HepG2 (cell line): ENCODE measurements around the gene SLC25A18. TPM values are rescaled to one million over a fixed set of nuclear protein-coding genes. Genes with fewer than 3 reads are reported as not detected.

Experiments used
- CREB1 ChIP-seq, 2 experiments: fragments of 450-650 bp in 1 of 2; IDR thresholded peaks; 2 replicates each; pipeline ENCODE4 v1.6.1; 2016 to 2017; ENCODE audit warnings: control low read depth in 1 of 2, mild to moderate bottlenecking in 1 of 2, missing compliant biosample characterization in 1 of 2, missing genetic modification characterization in 1 of 2
- ELF1 ChIP-seq: sonication (generic); formaldehyde crosslinking; IDR thresholded peaks from 2 replicates; pipeline ENCODE4 v1.4.0; 2020; ENCODE audit warnings: missing genetic modification reagents
- ERF ChIP-seq: IDR thresholded peaks from 2 replicates; pipeline ENCODE4 v1.6.1; 2018; ENCODE audit warnings: missing biosample characterization, missing genetic modification reagents
- ESRRA ChIP-seq: sonication (generic); formaldehyde crosslinking; IDR thresholded peaks from 2 replicates; pipeline ENCODE4 v1.5.1; 2020; ENCODE audit warnings: mild to moderate bottlenecking, low read depth, missing genetic modification reagents
- FOXK2 ChIP-seq: fragments of 450-650 bp; IDR thresholded peaks from 2 replicates; pipeline ENCODE4 v1.6.1; 2016
- KAT8 ChIP-seq: IDR thresholded peaks from 2 replicates; pipeline ENCODE4 v1.6.1; 2016; ENCODE audit warnings: missing genetic modification reagents, missing compliant biosample characterization
- KLF6 ChIP-seq: IDR thresholded peaks from 2 replicates; pipeline ENCODE4 v1.8.0; 2016; ENCODE audit warnings: missing biosample characterization, missing genetic modification reagents
- MAFG ChIP-seq: sonication (generic); formaldehyde crosslinking; IDR thresholded peaks from 2 replicates; pipeline ENCODE4 v1.5.1; 2020; ENCODE audit warnings: mild to moderate bottlenecking, missing genetic modification reagents
- MYC ChIP-seq: sonication (generic); formaldehyde crosslinking; IDR thresholded peaks from 2 replicates; pipeline ENCODE4 v1.9.0; 2021; ENCODE audit warnings: missing genetic modification reagents, borderline replicate concordance
- NFIC ChIP-seq: IDR thresholded peaks from 2 replicates; pipeline ENCODE4 v1.6.1; 2012; ENCODE audit warnings: mild to moderate bottlenecking, low read length, inconsistent platforms
- PHB2 ChIP-seq: fragments of 450-650 bp; IDR thresholded peaks from 2 replicates; pipeline ENCODE4 v1.6.1; 2018; ENCODE audit not compliant: partially characterized antibody
- SAFB2 ChIP-seq: sonication (generic); formaldehyde crosslinking; IDR thresholded peaks from 2 replicates; pipeline ENCODE4 v1.5.1; 2020; ENCODE audit warnings: missing genetic modification reagents, low read depth, mild to moderate bottlenecking, borderline replicate concordance
- SIX4 ChIP-seq: sonication (generic); formaldehyde crosslinking; IDR thresholded peaks from 2 replicates; pipeline ENCODE4 v1.4.0; 2020; ENCODE audit warnings: missing genetic modification reagents
- SMARCE1 ChIP-seq: fragments of 450-650 bp; IDR thresholded peaks from 2 replicates; pipeline ENCODE4 v1.6.1; 2017; ENCODE audit warnings: borderline replicate concordance
- SOX5 ChIP-seq: IDR thresholded peaks from 2 replicates; pipeline ENCODE4 v1.6.1; 2016; ENCODE audit warnings: borderline replicate concordance
- SRSF1 ChIP-seq: fragments of 200-400 bp; formaldehyde crosslinking; optimal IDR thresholded peaks from 2 replicates; pipeline ENCODE3; 2017; ENCODE audit warnings: mild to moderate bottlenecking, low read depth, low read length, moderate library complexity
- TARDBP ChIP-seq: sonication (generic); formaldehyde crosslinking; IDR thresholded peaks from 2 replicates; pipeline ENCODE4 v1.8.0; 2022; ENCODE audit warnings: mild to moderate bottlenecking, missing genetic modification reagents
- THYN1 ChIP-seq: sonication (generic); formaldehyde crosslinking; IDR thresholded peaks from 2 replicates; pipeline ENCODE4 v1.8.1; 2023; ENCODE audit warnings: low read depth, mild to moderate bottlenecking, moderate library complexity, missing genetic modification reagents, borderline replicate concordance
- TOE1 ChIP-seq: sonication (generic); formaldehyde crosslinking; IDR thresholded peaks from 2 replicates; pipeline ENCODE4 v1.4.0; 2020; ENCODE audit warnings: mild to moderate bottlenecking, missing genetic modification reagents
- ZNF326 ChIP-seq: sonication (generic); formaldehyde crosslinking; IDR thresholded peaks from 2 replicates; pipeline ENCODE4 v1.4.0; 2020; ENCODE audit warnings: missing genetic modification reagents, borderline replicate concordance
- ZNF383 ChIP-seq: sonication (generic); formaldehyde crosslinking; IDR thresholded peaks from 2 replicates; pipeline ENCODE4 v1.4.0; 2020; ENCODE audit warnings: missing genetic modification reagents, mild to moderate bottlenecking, borderline replicate concordance
- ZNF547 ChIP-seq: sonication (generic); formaldehyde crosslinking; IDR thresholded peaks from 2 replicates; pipeline ENCODE4 v1.5.1; 2020; ENCODE audit warnings: mild to moderate bottlenecking, missing genetic modification reagents
- ZNF567 ChIP-seq: sonication (generic); formaldehyde crosslinking; IDR thresholded peaks from 2 replicates; pipeline ENCODE4 v1.8.1; 2023; ENCODE audit warnings: mild to moderate bottlenecking, missing genetic modification reagents, borderline replicate concordance
- ZNF572 ChIP-seq: sonication (generic); formaldehyde crosslinking; IDR thresholded peaks from 2 replicates; pipeline ENCODE4 v1.5.1; 2020; ENCODE audit warnings: mild to moderate bottlenecking, missing genetic modification reagents
- ZNF607 ChIP-seq: sonication (generic); formaldehyde crosslinking; IDR thresholded peaks from 2 replicates; pipeline ENCODE4 v1.5.1; 2020; ENCODE audit warnings: missing genetic modification reagents, mild to moderate bottlenecking, borderline replicate concordance
- ZNF724P ChIP-seq: sonication (generic); formaldehyde crosslinking; IDR thresholded peaks from 2 replicates; pipeline ENCODE4 v1.8.0; 2022; ENCODE audit warnings: missing genetic modification reagents, borderline replicate concordance
- ZNF841 ChIP-seq: sonication (generic); formaldehyde crosslinking; IDR thresholded peaks from 2 replicates; pipeline ENCODE4 v1.8.1; 2023; ENCODE audit warnings: missing genetic modification reagents, borderline replicate concordance
- polyA plus RNA-seq, 8 experiments: library from polyadenylated mRNA; depleted of rRNA in 3 of 8; stranded (reverse) in 7 of 8; unstranded in 1 of 8; fragments of >200 nt; fragmentation: Illumina TruSeq in 4 of 8; extraction: Trizol in 4 of 8; gene quantifications; 2 replicates each; pipeline versions ENCODE4 v1.2.1 to v1.2.3, GENCODE V29; 2011 to 2016; ENCODE audit warnings: low read depth in 4 of 8, missing spikeins in 1 of 8, mixed read lengths in 1 of 8; ENCODE audit not compliant: insufficient read depth in 1 of 8
- total RNA-seq, 5 experiments: library from RNA; depleted of rRNA; stranded (reverse); fragments of >200 nt; fragmentation: Illumina TruSeq; extraction: Trizol; gene quantifications; 2 replicates each; pipeline ENCODE4 v1.2.3, GENCODE V29; 2016; ENCODE audit warnings: low read depth in 1 of 5
- TF ChIP-seq, protein P1 (sequence below): sonication (generic); formaldehyde crosslinking; IDR thresholded peaks from 2 replicates; pipeline ENCODE4 v1.5.0; 2020; ENCODE audit warnings: mild to moderate bottlenecking, missing genetic modification reagents, moderate library complexity
- TF ChIP-seq, protein P2 (sequence below): IDR thresholded peaks from 2 replicates; pipeline ENCODE4 v1.6.1; 2016; ENCODE audit warnings: low read depth

Gene SLC25A18
- total and polyA plus RNA-seq, 2 of the 13 experiments (the other 11 are each of a cell fraction or from before 2014, with no cell fraction given): 0.28 to 0.75 TPM

DNA sequence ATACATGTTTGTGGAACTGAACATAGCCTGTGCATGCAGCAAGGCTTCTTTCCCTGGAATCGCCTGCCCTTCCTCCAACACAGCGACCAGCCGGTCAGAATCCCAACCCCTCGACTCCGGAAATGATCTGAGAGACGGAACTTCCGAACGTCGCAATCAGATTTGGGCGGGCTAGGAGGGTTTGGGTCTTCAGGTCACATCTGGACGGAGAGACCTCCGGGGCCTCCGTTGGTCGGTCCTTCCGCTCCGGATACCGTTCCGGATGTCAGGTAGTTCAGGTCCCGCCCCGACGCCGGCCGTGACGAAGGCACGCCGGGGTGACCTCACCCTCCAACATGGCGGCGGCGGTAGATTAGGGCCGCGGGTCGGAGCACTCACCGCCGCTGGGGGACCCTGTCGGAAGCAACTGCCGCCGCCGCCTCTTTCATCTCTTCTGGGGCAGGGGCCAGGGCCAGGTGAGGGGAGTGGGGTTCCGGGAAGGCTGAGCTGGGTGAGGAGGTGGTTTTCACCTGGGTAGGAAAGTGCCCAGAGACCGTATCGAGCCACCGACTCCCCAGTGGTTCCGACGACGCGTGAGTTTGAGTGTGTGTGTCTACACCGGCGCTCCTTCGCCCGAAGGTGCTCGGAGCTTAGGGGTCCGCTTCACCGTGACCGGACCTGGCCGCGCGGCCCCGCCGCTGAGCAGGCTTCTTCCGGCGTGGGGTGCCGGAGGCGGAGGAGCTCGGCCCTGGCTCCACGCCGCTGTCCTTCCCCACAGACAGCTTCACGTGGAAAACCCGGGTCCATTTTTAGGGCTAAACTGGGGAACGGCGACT, 75.3 kb downstream of the SLC25A18 start, which contains the start of gene BCL2L13 (continued):
- TF ChIP-seq, protein P1, sequence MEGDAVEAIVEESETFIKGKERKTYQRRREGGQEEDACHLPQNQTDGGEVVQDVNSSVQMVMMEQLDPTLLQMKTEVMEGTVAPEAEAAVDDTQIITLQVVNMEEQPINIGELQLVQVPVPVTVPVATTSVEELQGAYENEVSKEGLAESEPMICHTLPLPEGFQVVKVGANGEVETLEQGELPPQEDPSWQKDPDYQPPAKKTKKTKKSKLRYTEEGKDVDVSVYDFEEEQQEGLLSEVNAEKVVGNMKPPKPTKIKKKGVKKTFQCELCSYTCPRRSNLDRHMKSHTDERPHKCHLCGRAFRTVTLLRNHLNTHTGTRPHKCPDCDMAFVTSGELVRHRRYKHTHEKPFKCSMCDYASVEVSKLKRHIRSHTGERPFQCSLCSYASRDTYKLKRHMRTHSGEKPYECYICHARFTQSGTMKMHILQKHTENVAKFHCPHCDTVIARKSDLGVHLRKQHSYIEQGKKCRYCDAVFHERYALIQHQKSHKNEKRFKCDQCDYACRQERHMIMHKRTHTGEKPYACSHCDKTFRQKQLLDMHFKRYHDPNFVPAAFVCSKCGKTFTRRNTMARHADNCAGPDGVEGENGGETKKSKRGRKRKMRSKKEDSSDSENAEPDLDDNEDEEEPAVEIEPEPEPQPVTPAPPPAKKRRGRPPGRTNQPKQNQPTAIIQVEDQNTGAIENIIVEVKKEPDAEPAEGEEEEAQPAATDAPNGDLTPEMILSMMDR (CRISPR knock-in tag): peak; percentile 13; the same call in 1 of the 2 replicates
- TF ChIP-seq SMARCE1 (no peak), SIX4 (no peak), ZNF326 (CRISPR knock-in tag) (no peak), SOX5 (CRISPR knock-in tag) (no peak), ZNF724P (CRISPR knock-in tag) (0 out of 2 replicates have a peak, but pooled peaks have one; percentile 26), ZNF547 (no peak), CREB1 (IDR thresholded peaks at IDR 0.05) (peak; percentile 89), CREB1 (CRISPR knock-in tag; IDR thresholded peaks at IDR 0.05) (peak; percentile 94), MYC (CRISPR knock-in tag) (peak; percentile 67; the same call in 1 of the 2 replicates), ESRRA (CRISPR knock-in tag) (no peak), SRSF1 (peak; percentile 57), ZNF572 (CRISPR knock-in tag) (0 out of 2 replicates have a peak, but pooled peaks have one; percentile 83), KAT8 (peak; percentile 95), ZNF383 (CRISPR knock-in tag) (no peak), ERF (peak; percentile 73), ZNF567 (CRISPR knock-in tag) (peak; percentile 42; the same call in 1 of the 2 replicates), TOE1 (CRISPR knock-in tag) (no peak), ZNF841 (CRISPR knock-in tag) (no peak), THYN1 (CRISPR knock-in tag) (no peak), ZNF607 (CRISPR knock-in tag) (peak; percentile 86; the same call in 1 of the 2 replicates), PHB2 (no peak), SAFB2 (no peak), ELF1 (CRISPR knock-in tag) (peak; percentile 84), MAFG (no peak), TARDBP (CRISPR knock-in tag) (peak; percentile 36; the same call in 1 of the 2 replicates), KLF6 (CRISPR knock-in tag) (peak; percentile 29), NFIC (no peak), FOXK2 (no peak)
- TF ChIP-seq, protein P2, sequence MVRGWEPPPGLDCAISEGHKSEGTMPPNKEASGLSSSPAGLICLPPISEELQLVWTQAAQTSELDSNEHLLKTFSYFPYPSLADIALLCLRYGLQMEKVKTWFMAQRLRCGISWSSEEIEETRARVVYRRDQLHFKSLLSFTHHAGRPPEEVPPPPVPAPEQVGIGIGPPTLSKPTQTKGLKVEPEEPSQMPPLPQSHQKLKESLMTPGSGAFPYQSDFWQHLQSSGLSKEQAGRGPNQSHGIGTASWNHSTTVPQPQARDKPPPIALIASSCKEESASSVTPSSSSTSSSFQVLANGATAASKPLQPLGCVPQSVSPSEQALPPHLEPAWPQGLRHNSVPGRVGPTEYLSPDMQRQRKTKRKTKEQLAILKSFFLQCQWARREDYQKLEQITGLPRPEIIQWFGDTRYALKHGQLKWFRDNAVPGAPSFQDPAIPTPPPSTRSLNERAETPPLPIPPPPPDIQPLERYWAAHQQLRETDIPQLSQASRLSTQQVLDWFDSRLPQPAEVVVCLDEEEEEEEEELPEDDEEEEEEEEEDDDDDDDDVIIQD (CRISPR knock-in tag): no peak
